Measurements from ENCODE around the gene PNMA6E.

- TF ChIP-seq CTCF (IDR thresholded peaks at IDR 0.05) (no peak), POLR2A (IDR thresholded peaks at IDR 0.05) (no peak)
Measured at GRCh38 chrX:153351981-153352380, 49.2 kb downstream of the PNMA6E start.
